Pulmonary artery endothelial cell (primary cell): ENCODE results near the gene FJX1. TPM values are rescaled to one million over a fixed set of nuclear protein-coding genes. Genes with fewer than 3 reads are reported as not detected.

Experiments
- DNase-seq: peaks from one replicate; pipeline ENCODE4 v3.0.0-alpha.2; 2011; ENCODE audit warnings: low read depth, low spot score
- total RNA-seq: library from RNA; depleted of rRNA; stranded (reverse); fragments of >200 nt; gene quantifications from 2 replicates; pipeline ENCODE4 v1.2.3, GENCODE V29; 2014

FJX1 gene
- total RNA-seq, 1 donor from 2014 or later, result 36.6 TPM

DNA sequence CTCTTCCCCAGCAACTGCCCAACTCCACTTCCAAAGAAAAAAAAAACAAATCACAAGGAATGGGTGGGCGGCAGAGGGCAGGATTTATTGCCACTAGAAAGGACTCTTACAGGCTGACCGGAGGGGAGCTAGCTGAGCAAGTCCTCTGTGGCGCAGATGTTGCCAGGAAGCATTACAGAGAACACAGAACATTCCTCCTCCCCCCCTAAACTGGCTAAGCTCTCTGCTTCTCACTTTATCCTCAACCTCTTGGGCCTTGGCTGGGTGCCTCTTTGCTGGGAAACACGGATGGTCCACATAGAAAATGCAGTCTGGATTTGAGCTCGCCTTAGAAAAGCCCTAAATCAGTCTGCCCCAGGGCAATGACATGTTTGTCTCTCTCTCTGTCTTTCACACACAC, 12.6 kb upstream of the FJX1 start:
- DNase-seq, result no peak

GRCh38 chr11:35606206-35606605, 12.1 kb upstream of the FJX1 start:
- DNase-seq, result no peak

GRCh38 chr11:35608502-35608901, 9.8 kb upstream of the FJX1 start:
- no peak for DNase-seq

GRCh38 chr11:35609656-35610055, 8.6 kb upstream of the FJX1 start:
- DNase-seq, result no peak

DNA sequence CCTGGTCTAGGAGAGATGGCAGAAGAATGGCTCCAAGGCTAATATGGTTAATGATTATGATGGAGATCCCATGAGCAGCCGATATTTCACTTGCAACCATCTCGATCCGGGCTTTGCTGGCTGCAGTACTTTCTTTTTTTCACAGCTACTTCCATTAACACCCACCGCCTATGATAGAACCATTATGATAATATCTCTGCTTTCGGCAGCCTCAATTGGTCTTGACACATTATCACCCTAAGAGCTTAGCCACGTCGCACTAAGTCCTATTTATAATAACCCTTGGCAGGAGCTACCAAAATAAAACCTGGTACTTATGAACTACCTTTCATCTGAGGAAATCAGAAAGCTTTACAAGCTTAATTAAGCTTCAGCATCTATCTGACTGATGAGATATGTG, 7.6 kb upstream of the FJX1 start:
- no peak for DNase-seq

GRCh38 chr11:35611741-35612140, 6.5 kb upstream of the FJX1 start:
- DNase-seq, result no peak

- no peak for DNase-seq
Measured at GRCh38 chr11:35614939-35615569, 3.2 kb upstream of the FJX1 start.

DNA sequence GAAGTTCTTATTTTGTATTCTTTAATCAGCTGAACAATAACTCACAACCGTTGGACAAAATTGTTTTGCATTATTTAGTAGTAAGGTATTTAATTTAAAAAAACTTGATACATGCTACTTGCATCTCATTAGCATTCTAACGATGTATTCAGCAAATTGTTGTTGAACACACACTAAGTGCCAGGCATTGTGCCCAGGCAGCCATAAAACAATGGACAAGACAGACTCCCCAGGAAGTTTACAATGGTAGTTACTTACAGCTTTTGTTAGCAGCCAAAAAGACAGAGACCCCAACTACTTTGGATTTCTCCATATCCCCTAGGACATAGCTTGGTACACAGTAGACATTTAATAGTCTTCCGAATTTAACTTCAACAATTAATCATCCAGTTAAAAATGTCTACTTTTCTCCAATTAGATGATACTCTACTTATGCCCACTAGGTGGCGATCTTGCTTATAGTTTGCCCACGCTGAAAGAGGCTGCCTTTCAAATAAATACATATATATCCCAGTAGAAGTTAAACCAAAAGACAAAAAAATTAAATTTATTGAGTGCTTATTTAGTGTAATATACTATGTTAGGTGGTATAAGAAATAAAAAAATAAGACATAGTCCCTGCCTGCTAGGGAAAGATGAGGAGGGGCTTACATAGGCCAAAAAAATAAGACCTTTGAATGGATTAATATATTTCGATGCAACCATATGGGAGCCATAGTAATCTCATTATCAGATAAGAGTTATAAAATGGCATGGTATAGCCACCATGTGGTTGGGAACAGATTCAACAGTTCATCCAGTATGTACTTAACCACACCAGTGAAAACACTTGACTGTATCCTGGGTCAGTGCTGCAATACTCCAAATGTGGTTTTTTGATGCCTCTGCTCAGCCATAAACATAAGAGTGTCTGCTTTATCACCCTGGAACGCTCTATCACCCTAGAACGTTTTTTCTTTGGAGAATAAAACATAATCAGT, 2.0 kb upstream of the FJX1 start:
- no peak for DNase-seq

DNA sequence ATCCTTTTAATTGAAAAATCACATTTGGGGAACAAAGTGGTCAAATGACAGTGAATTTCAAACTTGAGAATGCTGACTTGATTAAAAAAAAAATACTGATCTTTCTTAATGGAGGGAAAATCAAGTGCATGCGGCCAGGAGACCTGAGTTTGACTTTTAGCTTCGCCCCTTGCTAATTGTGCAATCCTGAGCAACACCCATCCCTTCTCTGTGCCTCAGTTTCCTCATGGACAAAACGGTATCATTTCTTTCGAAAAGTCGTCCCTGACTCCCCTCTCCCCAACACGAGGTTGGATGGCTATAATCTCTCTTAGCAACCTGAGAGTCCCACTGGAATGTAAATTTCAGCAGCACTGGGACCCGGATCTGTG, 959 bp upstream of the FJX1 start:
- no peak for DNase-seq

- no peak for DNase-seq
Measured at GRCh38 chr11:35618497-35619115, 346 bp downstream of the FJX1 start.

DNA sequence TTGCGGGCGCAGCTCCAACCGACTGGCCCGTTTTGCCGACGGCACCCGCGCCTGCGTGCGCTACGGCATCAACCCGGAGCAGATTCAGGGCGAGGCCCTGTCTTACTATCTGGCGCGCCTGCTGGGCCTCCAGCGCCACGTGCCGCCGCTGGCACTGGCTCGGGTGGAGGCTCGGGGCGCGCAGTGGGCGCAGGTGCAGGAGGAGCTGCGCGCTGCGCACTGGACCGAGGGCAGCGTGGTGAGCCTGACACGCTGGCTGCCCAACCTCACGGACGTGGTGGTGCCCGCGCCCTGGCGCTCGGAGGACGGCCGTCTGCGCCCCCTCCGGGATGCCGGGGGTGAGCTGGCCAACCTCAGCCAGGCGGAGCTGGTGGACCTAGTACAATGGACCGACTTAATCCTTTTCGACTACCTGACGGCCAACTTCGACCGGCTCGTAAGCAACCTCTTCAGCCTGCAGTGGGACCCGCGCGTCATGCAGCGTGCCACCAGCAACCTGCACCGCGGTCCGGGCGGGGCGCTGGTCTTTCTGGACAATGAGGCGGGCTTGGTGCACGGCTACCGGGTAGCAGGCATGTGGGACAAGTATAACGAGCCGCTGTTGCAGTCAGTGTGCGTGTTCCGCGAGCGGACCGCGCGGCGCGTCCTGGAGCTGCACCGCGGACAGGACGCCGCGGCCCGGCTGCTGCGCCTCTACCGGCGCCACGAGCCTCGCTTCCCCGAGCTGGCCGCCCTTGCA, 1.0 kb downstream of the FJX1 start:
- DNase-seq, result no peak

GRCh38 chr11:35619855-35620640, 1.8 kb downstream of the FJX1 start:
- no peak for DNase-seq

GRCh38 chr11:35620795-35621194, 2.5 kb downstream of the FJX1 start:
- DNase-seq, result no peak

DNA sequence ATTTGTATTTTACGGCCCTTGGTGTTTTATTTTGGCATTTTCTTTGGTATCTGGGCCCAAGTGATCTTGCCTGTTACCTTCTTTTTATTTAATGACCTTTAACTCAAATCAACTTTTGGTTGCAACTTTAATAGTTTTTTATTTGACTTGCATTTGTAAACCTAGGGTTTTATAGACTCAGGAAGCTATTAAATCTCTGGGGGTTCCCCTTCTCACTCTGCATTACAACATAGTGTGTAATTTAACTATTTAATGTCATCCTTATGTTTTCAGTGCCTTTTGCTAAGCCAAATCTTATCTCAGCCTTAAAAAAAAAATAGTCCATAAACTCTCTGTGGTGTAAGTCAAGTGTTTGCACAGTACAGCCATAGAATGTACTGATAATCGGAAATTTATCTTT, 3.4 kb downstream of the FJX1 start:
- DNase-seq, result no peak

DNA sequence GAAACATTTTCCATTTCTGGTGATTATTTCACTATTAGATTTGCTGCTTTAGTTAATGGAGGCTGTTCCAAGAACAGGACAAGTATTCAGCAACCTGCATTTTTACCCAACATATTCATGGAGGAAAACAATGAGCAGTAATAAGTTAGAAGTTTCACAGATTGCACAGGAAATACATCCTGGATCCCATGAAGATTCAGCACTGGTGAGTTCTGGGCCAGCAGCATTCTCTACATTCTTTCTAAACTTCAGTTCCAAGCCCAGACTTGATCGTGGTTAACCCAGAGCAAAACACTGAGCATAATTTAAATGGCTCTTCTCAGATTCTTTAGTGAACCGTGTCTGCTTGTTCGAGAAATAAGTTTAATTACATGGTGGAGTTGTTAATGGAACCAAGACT, 3.8 kb downstream of the FJX1 start:
- peak; percentile 39 for DNase-seq

DNA sequence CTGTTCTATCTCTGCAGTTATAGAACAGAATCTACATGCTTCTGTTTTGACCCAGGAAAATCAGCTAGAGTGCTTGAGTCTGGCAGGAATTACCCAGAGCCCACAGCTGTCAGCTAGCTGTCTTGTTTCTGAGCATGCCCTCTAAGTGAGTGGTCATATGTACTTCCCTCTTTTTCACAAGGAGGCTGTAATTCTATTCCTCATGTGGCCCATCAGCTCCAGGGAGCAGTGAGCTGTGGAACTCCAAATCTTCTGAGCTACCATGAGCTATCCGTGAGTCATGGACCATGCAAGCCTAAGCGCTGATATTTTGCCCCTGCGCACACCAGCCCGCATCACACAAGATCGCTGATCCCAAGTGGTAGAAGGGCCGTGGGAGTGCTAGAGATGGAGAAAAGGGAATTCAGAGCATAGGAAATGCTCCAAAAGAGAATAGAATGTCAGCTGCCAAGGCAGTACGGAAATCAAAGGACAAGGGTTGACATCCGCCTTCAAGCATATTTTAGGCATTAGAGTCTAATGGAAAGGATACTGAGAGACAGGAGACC, 5.4 kb downstream of the FJX1 start:
- no peak for DNase-seq

GRCh38 chr11:35624316-35624715, 6.1 kb downstream of the FJX1 start:
- DNase-seq, result no peak

DNA sequence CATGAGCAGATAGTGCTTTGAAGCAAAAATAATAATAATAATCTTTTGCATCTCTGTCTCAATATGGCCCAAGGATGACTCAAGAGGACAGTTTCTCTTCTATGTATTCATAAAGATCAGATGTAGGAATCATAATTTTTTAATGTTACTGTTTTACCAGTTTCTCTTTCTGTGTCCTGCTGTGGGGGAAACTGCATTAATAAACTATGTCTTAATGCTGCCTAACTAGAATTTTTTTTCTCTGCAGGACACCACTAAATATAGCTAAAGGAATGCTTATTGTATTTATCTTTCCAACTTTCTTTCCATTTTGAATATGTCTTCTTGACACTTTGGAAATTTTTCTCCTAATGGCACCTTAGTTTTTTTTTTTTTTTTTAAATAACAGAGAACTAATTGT, 6.5 kb downstream of the FJX1 start:
- DNase-seq, result no peak

DNA sequence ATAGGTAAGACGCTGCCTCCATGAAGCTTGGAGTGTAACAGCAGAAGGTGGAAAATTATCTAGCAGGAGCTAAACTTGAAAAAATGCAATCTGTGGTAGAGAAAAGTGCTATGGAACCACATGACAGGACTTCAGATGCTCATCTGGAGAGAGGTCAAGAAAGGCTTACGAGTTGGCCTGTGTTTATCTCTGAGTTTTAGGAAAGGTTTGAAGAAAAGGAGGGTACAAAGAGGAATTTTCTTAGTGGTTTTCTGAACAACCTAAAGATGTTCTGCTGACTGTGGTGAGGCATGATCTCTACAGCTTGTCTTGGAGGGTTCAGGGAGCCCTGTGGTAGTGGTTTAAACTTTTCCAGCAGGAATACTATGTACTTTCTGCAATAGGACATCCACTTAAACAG, 8.2 kb downstream of the FJX1 start:
- no peak for DNase-seq

DNA sequence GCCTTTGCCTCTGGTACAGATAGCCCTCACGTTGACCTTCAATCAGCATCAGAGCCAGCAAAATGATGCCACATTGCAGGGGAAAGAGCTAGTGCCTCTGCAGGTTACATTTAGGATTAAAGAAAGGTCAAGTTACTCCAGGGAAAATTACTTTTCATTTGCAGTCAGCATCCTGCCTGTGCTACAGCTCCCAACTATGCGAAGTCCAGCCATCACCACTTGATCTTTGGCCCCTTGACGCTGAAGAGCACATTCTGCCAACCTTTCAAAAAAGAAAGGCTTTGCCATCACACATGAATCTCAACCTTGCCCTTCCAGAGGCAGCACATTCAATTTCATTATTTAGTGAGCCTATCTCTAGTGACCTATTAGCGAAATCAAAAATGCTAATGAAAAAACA, 11.3 kb downstream of the FJX1 start:
- DNase-seq, result no peak

GRCh38 chr11:35629914-35630313, 11.7 kb downstream of the FJX1 start:
- DNase-seq, result peak; percentile 94
